Bronchial epithelial cell (primary cell): ENCODE data around the gene RPRD1B. TPM values are rescaled to one million over a fixed set of nuclear protein-coding genes. Genes with fewer than 3 reads are reported as not detected.
"Not testable (repeated sequence)": the region's sequence is repeated elsewhere in the genome, so short reads cannot be mapped to it uniquely, and the experiment has no call there.

Source experiments
- DNase-seq: peaks from one replicate; pipeline ENCODE4 v3.0.0-alpha.2; 2010; ENCODE audit warnings: low read depth
- FAIRE-seq: peaks from 2 replicates; lab custom pipeline; 2011; peaks lifted over from hg19 to GRCh38; lab: Jason Lieb, UNC
- H3K27me3 ChIP-seq: 2 replicates; pipeline ENCODE4 v1.5.1; 2011; ENCODE audit warnings: low read length; ENCODE audit not compliant: control insufficient read depth, insufficient read depth
- H3K36me3 ChIP-seq: 2 replicates; pipeline ENCODE4 v1.5.1; 2011; ENCODE audit warnings: low read length; ENCODE audit not compliant: control insufficient read depth, insufficient read depth
- H3K4me3 ChIP-seq: 2 replicates; pipeline ENCODE4 v1.5.1; 2011; ENCODE audit warnings: mild to moderate bottlenecking, low read depth, low read length, control low read depth
- total RNA-seq: library from RNA; depleted of rRNA; stranded (reverse); fragments of >200 nt; gene quantifications from 2 replicates; pipeline ENCODE4 v1.2.1, GENCODE V29; 2014
- TF ChIP-seq, protein P1 (sequence below): IDR thresholded peaks from 2 replicates; pipeline ENCODE4 v1.5.1; 2011; ENCODE audit warnings: mild to moderate bottlenecking, moderate library complexity, low read length, control low read depth, inconsistent platforms; ENCODE audit not compliant: insufficient read depth, severe bottlenecking

Gene RPRD1B
- total RNA-seq, 1 donor from 2014 or later, result 18.7 TPM

DNA sequence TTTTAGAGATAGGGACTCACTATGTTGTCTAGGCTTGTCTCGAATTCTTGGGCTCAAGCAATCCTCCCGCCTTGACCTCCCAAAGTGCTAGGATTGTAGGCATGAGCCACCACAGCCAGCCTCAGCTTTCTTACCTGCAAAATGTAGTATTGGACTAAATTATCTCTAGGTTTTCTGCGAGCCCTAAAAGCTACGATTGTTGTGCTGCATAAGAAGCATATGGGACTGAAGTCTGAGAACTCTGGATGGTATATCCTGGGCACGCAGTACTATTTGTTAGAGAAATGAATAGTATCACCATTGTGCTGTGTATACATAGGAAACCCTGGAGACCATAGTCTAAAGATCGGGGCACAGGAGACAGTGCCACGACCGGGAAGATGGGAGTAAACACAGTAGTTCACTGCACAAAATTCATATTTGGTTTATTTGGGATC lies 60.1 kb downstream of the RPRD1B start:
- FAIRE-seq, result no peak
- Histone ChIP-seq H3K4me3 (no peak overlapping the region), H3K27me3 (no peaks in the 10 kb centered on the region), H3K36me3 (peaks cover 4% of the 10 kb centered on the region)
- DNase-seq, result no peak
- TF ChIP-seq, protein P1, sequence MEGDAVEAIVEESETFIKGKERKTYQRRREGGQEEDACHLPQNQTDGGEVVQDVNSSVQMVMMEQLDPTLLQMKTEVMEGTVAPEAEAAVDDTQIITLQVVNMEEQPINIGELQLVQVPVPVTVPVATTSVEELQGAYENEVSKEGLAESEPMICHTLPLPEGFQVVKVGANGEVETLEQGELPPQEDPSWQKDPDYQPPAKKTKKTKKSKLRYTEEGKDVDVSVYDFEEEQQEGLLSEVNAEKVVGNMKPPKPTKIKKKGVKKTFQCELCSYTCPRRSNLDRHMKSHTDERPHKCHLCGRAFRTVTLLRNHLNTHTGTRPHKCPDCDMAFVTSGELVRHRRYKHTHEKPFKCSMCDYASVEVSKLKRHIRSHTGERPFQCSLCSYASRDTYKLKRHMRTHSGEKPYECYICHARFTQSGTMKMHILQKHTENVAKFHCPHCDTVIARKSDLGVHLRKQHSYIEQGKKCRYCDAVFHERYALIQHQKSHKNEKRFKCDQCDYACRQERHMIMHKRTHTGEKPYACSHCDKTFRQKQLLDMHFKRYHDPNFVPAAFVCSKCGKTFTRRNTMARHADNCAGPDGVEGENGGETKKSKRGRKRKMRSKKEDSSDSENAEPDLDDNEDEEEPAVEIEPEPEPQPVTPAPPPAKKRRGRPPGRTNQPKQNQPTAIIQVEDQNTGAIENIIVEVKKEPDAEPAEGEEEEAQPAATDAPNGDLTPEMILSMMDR, result no peak

DNA sequence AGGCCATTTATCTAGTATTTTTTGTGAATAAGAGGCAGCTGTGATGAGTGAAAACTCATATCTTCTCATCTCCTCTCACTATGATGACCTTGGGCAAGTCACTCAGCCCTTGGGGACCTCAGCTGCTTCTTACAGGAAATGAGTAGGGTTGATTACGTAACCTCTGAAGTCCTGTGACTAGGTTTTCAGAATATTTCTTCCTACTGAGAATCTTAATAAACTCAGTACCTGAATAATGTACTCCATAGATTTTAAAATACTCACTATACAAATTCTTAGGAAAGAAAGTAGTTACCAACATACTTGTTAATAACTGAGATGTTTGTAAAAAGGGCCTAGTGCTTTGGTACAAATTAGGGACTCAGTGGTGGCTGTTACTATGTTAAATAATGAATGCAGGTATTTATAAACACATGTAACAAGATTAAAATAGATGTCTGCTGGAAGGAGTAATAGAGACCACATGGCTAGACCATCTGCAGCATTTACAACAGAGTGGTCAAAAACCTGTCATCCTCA lies 60.9 kb downstream of the RPRD1B start:
- Histone ChIP-seq H3K4me3 (no peak overlapping the region), H3K27me3 (no peaks in the 10 kb centered on the region), H3K36me3 (peaks cover 4% of the 10 kb centered on the region)
- TF ChIP-seq, protein P1, result no peak
- DNase-seq, result peak; percentile 71
- FAIRE-seq, result no peak

DNA sequence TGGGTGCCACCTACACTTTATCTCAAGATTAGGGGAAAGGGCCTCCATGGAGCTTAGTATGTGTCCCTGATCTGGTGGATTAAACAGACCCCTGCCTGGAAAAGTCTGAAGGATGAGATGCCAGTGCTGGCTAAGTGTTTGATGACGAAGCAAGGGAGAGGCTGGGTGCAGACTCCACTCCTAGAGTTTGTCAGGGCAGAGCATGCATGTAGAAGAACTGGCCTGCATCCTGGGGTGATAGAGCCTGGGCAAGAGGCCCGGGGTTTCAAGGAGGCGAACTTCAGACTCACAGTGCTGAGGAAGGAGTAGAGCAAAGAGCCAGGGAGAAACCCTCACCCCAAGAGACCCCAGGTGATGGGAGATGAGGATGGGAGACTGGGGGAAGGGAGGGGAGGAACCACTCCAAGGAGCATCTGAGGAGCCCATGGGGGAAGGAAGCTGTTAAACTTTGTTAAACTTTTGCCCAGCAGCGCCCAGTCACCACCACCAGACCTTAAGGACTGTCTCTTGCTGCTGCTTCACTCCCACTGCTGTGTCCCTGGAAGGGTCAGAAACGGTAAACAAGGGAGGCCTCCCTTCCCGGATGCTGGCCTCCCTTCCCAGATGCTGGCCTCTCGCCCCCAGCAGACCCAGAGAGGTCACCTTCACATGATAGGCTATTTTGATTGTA lies 61.6 kb downstream of the RPRD1B start:
- DNase-seq (no peak), FAIRE-seq (no peak)
- H3K27me3 ChIP-seq, result no peaks in the 10 kb centered on the region
- TF ChIP-seq, protein P1, result no peak
- H3K4me3 ChIP-seq, result no peak overlapping the region
- H3K36me3 ChIP-seq, result no peaks in the 10 kb centered on the region

DNA sequence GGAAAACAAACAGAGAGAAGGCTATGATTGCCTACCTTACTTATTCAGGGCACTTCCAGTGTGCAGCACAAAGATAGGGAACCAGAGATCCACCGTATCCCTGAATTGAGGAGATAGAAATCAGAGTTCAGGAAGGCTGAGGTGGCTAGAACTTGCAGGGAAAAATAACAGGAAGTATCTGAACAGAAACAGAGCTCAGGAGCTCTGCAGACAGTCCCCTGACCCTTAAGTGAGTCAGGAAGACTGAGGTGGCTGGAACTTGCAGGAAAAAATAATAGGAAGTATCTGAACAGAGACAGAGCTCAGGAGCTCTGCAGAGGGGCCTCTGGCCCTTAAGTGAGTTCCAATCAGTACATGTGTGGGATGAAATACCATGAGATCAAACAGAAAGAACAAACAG lies 65.4 kb downstream of the RPRD1B start:
- Histone ChIP-seq H3K27me3 (no peaks in the 10 kb centered on the region), H3K36me3 (no peaks in the 10 kb centered on the region), H3K4me3 (no peak overlapping the region)
- DNase-seq (no peak), FAIRE-seq (no peak)
- TF ChIP-seq, protein P1, result no peak

DNA sequence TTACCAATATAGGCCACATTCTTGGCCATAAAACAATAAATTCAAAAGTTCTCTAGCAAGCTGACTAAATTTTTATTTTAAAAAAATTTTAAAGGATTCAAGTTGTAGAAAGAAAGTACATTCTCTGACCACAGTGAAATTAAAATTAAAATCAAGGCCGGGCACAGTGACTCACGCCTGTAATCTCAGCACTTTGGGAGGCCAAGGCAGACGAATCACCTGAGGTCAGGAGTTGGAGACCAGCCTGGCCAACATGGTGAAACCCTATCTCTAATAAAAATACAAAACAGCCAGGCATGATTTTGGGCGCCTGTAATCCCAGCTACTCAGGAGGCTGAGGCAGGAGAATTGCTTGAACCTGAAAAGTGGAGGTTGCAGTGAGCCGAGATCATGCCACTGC lies 68.7 kb downstream of the RPRD1B start:
- FAIRE-seq, DNase-seq: not testable (repeated sequence)

DNA sequence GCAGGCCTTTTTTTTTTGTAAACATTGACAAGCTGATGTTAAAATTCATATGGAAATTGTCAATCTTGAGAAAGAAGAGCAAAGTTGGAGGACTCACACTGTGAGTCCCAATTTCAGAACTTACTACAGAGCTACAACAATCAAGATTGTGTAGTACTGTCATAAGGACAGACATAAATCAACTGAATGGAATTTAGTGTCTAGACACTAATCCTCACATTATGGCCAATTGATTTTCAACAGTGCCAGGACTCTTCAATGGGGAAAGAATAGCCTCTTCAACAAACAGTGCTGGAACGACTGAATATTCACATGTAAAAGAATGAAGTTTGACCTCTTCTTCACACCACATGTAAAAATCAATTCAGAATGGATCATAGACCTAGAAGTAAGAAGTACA lies 70.7 kb downstream of the RPRD1B start:
- TF ChIP-seq, protein P1, result no peak
- H3K27me3 ChIP-seq, result no peaks in the 10 kb centered on the region
- no peak for DNase-seq
- no peak for FAIRE-seq
- no peak overlapping the region for H3K4me3 ChIP-seq
- H3K36me3 ChIP-seq, result no peaks in the 10 kb centered on the region

More for the DNA sequence above, 68.7 kb downstream of the RPRD1B start:
- not testable (repeated sequence) for H3K36me3 ChIP-seq, H3K27me3 ChIP-seq, H3K4me3 ChIP-seq
